Testis (tissue), 3 donors: ENCODE data around the gene ZBTB8B. TPM values are rescaled to one million over a fixed set of nuclear protein-coding genes. Genes with fewer than 3 reads are reported as not detected.
A peak's percentile ranks its signal among the peaks of the same experiment; 100 is the strongest.
"Not testable (repeated sequence)": the region's sequence is repeated elsewhere in the genome, so short reads cannot be mapped to it uniquely, and the experiment has no call there.

Source experiments
- DNase-seq: peaks from one replicate; pipeline ENCODE4 v3.0.0-alpha.2; 2019
- H3K27ac ChIP-seq, 2 donors: fragments of 200-600 bp; sonication (generic); one replicate each; pipeline ENCODE4 v1.5.1; 2019
- H3K27me3 ChIP-seq: fragments of 200-600 bp; sonication (generic); one replicate; pipeline ENCODE4 v1.5.1; 2019
- H3K36me3 ChIP-seq: fragments of 200-600 bp; sonication (generic); one replicate; pipeline ENCODE4 v1.5.1; 2017; ENCODE audit warnings: low read depth; ENCODE audit errors: missing control alignments
- H3K4me1 ChIP-seq: fragments of 200-600 bp; sonication (generic); one replicate; pipeline ENCODE4 v1.5.1; 2019
- H3K4me3 ChIP-seq, 2 donors: fragments of 200-600 bp; sonication (generic); one replicate each; pipeline ENCODE4 v1.5.1; 2017 to 2019
- H3K9me3 ChIP-seq: fragments of 200-600 bp; sonication (generic); one replicate; pipeline ENCODE4 v1.5.1; 2017
- CTCF ChIP-seq, 3 experiments: fragments of 450-650 bp in 2 of 3; fragments of 200-600 bp in 1 of 3; sonication (generic) in 1 of 3; IDR thresholded peaks; one replicate each; pipeline ENCODE4 v1.5.1; 2016 to 2019; ENCODE audit warnings: antibody characterized with exemption in 3 of 3, mild to moderate bottlenecking in 2 of 3, moderate library complexity in 1 of 3
- POLR2A ChIP-seq: fragments of 450-650 bp; IDR thresholded peaks from one replicate; pipeline ENCODE4 v1.6.1; 2017; ENCODE audit warnings: antibody characterized with exemption, mild to moderate bottlenecking, moderate library complexity
- WGBS, 2 donors: methylation state at CpG; one replicate each; pipeline ENCODE4 v1.1.5; 2018; 5-methylcytosine and 5-hydroxymethylcytosine counted together
- intact Hi-C: fragments of 100-400 bp; cut with DNase I; formaldehyde crosslinking; loops from one replicate; pipeline ENCODE4 v1.15.1; 2023; ENCODE audit warnings: low total_unique reads
- polyA plus RNA-seq: library from polyadenylated mRNA; stranded (reverse); fragments of 350-450 nt; fragmentation: Illumina TruSeq; extraction: RNeasy Lipid Tissue Mini Kit (QIAGEN cat#74804); gene quantifications from one replicate; pipeline ENCODE4 v1.2.3, GENCODE V29; 2014; ENCODE audit warnings: low read depth, low replicate concordance; ENCODE audit not compliant: insufficient read depth
- total RNA-seq, 2 donors: library from RNA; depleted of rRNA; stranded (reverse); fragments of >200 nt; gene quantifications; one replicate each; pipeline ENCODE4 v1.2.3, GENCODE V29; 2016

ZBTB8B gene
- total and polyA plus RNA-seq, 3 donors from 2014 or later: 0.21 to 0.55 (median 0.50) TPM

- Histone ChIP-seq H3K4me1 (peaks cover under 1% of the 10 kb centered on the region), H3K27ac (no peak overlapping the region), H3K9me3 (no peaks in the 10 kb centered on the region), H3K36me3 (no peaks in the 10 kb centered on the region), H3K27me3 (no peaks in the 10 kb centered on the region), H3K4me3 (no peak overlapping the region)
- intact Hi-C loops: no loop called here
- no peak for DNase-seq
- TF ChIP-seq CTCF (IDR thresholded peaks at IDR 0.05): no peak
- TF ChIP-seq POLR2A: no peak
- WGBS, 2 donors: 77 to 81% methylated on average over 4 of the region's 4 CpGs
Measured at GRCh38 chr1:32431736-32432400, 33.0 kb upstream of the ZBTB8B start.

- Histone ChIP-seq H3K4me1 (no peaks in the 10 kb centered on the region), H3K27ac (no peak overlapping the region), H3K4me3 (no peak overlapping the region), H3K9me3 (no peaks in the 10 kb centered on the region), H3K36me3 (no peaks in the 10 kb centered on the region), H3K27me3 (no peaks in the 10 kb centered on the region)
- TF ChIP-seq POLR2A (no peak), CTCF (IDR thresholded peaks at IDR 0.05) (no peak)
- no peak for DNase-seq
- intact Hi-C loops: no loop called here
- 64 to 70% methylated on average over 1 of the region's 1 CpG for WGBS, 2 donors
Measured at GRCh38 chr1:32438136-32438535, 26.7 kb upstream of the ZBTB8B start.

- H3K27ac ChIP-seq, H3K9me3 ChIP-seq, H3K36me3 ChIP-seq, H3K4me3 ChIP-seq, H3K27me3 ChIP-seq, H3K4me1 ChIP-seq, DNase-seq, intact Hi-C loops: not testable (repeated sequence)
- WGBS, 2 donors: 91 to 94% methylated on average over 4 of the region's 4 CpGs
Measured at GRCh38 chr1:32438777-32439176, 26.1 kb upstream of the ZBTB8B start.

- DNase-seq, H3K27me3 ChIP-seq, H3K9me3 ChIP-seq, H3K27ac ChIP-seq, H3K36me3 ChIP-seq, intact Hi-C loops, H3K4me1 ChIP-seq, H3K4me3 ChIP-seq: not testable (repeated sequence)
- 93 to 94% methylated on average over 10 of the region's 10 CpGs for WGBS, 2 donors
Measured at GRCh38 chr1:32441467-32441866, 23.4 kb upstream of the ZBTB8B start.

GRCh38 chr1:32447469-32448185 is 17.2 kb upstream of the ZBTB8B start:
- H3K4me3 ChIP-seq: peak overlapping the region; percentile 19 to 26
- TF ChIP-seq POLR2A: no peak
- TF ChIP-seq CTCF (IDR thresholded peaks at IDR 0.05): no peak
- DNase-seq: peak; percentile 45
- no peaks in the 10 kb centered on the region for H3K9me3 ChIP-seq
- intact Hi-C loops: no loop called here
- WGBS, 2 donors: 27 to 31% methylated on average over 13 of the region's 13 CpGs
- H3K4me1 ChIP-seq: peaks cover 4% of the 10 kb centered on the region
- H3K27ac ChIP-seq: peak overlapping the region in 1 of 2 donors; percentile 18
- H3K27me3 ChIP-seq: no peaks in the 10 kb centered on the region
- no peaks in the 10 kb centered on the region for H3K36me3 ChIP-seq
